Suppressor macrophage treated with lipopolysaccharide for 1 hour (primary cell): ENCODE data around the gene GLS.
"Not testable (repeated sequence)": the region's sequence is repeated elsewhere in the genome, so short reads cannot be mapped to it uniquely, and the experiment has no call there.

Experiments used
- DNase-seq, 3 donors: peaks; one replicate each; pipeline ENCODE4 v3.0.0-alpha.2; 2020 to 2022

Gene GLS

GRCh38 chr2:190935054-190935453 is 54.4 kb downstream of the GLS start:
- DNase-seq = no peak

- DNase-seq = no peak
Measured at GRCh38 chr2:190938771-190939335, 58.2 kb downstream of the GLS start.

GRCh38 chr2:190940454-190940853 is 59.8 kb downstream of the GLS start:
- no peak for DNase-seq

- no peak for DNase-seq
Measured at GRCh38 chr2:190941571-190941970, 61.0 kb downstream of the GLS start.

DNA sequence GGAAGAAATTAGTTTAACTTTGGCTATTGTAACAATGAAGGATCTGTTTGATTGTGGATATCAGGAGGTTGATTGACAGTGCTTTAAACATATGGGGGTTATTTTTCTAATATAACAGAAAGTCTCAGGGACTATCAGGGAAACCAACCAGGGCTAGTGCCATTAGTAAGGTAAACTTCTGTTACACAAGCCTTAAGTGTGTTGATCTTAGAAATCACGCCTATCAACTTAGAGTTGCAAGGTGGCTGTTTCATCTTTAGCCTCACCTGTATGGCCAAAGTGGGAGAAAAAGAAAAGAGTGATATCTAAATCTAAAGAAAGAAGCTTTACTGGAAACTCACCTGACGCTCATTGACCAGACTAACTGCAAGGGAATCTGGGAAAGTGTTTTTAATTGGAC is 62.1 kb downstream of the GLS start:
- no peak for DNase-seq

DNA sequence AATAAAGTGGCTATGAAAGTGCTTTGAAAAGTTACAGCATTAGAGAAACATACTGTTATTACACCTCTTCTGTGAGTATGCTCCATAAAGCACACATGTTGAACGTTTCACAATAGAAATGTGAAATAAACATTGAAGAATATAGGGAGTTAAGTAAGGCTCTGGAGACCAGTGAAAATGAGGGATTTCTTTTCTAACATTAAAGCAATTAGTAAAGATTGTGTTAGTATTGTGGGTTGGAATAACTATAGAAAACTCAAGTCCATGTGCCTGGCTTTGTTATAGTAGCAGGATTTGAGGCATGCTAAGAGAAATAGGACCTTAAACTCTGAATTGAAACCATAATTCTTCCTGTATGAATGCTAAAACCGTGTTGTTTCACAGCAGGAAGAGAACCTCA is 63.1 kb downstream of the GLS start:
- DNase-seq = no peak

DNA sequence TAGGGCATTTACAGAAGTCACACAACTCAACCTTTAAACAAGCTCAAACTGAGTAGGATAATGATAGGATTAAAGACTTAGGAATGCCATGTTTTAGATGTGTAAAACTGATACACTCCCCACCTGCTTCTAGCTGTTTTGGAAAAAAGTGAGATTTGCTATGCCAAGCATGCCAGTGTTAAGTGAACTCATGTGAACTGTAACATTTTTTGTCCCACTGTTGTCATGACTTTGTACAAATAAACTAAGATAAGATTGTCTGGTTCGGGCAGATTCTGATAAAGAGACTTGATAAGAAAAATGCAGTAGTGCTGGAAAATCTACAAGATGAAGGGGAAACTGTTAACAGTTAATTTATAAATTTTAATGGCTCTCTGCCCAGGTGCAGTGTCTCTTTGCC is 66.5 kb downstream of the GLS start:
- no peak for DNase-seq

DNA sequence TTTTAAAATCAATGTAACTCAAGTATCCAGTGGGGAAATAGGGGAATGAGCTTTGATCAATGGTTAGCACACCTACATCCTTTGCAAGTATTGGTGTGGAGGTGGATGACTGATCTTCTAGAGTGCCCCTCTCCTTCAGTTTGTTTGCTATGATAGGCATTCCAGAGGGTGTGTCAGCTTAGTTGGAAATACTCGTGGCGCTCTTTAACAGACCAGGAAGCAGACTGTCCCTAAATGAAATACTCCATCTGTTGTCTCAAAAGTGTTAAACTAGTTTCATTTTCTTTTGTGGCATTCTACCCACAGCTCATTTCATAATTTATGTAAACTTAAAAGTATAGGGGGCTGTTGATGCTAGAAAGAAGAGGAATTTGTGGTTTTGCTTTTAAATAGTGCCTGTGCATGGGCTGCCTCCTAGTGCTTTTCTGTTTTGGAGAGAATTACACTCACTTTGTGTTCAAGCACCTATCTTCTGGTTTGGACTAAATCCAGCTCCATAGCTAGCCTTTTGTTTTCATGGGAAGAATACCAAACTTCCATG is 67.2 kb downstream of the GLS start:
- DNase-seq = peak; percentile 33 to 70 (median 39)

DNA sequence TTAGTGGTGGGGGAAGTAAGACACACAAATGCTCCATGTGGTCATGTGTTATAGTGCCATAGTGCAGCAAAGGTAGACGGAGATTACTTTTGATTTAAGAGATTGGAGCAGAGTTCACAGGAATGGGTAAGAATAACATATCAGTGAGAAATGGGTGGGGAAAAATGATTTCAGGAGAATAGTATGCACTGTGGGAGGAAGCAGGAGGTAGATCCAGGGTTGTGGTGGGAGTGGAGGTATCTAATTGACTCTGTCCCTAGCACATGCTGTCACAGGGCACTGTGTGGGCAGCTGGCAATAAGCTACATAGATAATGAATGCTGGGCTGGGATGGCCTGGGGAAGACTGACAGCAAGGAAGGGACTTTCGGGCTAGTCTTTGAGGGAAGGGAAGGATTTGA is 68.0 kb downstream of the GLS start:
- peak in 2 of 3 donors; percentile 22 to 53 for DNase-seq

GRCh38 chr2:190950566-190950991 is 70.0 kb downstream of the GLS start:
- DNase-seq = no peak

GRCh38 chr2:190953257-190953656 is 72.6 kb downstream of the GLS start:
- DNase-seq = no peak

- no peak for DNase-seq
Measured at GRCh38 chr2:190959911-190960788, 79.5 kb downstream of the GLS start.

GRCh38 chr2:190961117-190961516 is 80.5 kb downstream of the GLS start:
- DNase-seq = not testable (repeated sequence)

GRCh38 chr2:190961918-190962487 is 81.4 kb downstream of the GLS start:
- DNase-seq = peak in 2 of 3 donors; percentile 29 to 38

GRCh38 chr2:190963088-190963487 is 82.5 kb downstream of the GLS start:
- DNase-seq = no peak

DNA sequence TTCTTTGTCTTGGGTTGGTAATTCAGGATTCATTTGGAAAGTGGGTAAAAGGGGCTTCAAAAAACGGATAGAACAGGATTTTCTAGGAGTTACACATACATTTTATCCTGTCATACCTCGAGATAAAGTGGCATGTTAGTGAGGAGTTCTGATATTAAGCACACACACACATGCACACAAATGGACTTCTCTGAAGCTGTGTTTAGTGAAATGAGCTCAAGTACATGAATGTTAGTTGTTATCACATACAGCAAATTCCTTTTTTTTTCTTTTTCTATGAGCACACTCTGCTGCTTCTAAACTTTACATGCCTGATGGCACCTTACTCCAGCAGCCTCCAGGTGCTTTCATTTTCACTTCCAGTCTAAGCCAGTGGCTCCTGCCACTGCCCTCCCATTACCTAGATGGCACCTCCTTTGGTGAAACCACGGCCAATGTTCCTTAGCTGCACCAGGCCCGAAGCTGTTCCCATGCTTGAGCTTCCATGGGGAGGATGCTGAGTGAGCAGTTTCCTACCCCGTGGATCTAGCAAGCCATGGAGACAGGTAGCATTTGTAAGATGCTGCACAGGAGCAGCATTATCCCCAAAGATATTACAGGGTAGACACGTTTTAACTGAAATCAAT is 83.7 kb downstream of the GLS start:
- DNase-seq = no peak

DNA sequence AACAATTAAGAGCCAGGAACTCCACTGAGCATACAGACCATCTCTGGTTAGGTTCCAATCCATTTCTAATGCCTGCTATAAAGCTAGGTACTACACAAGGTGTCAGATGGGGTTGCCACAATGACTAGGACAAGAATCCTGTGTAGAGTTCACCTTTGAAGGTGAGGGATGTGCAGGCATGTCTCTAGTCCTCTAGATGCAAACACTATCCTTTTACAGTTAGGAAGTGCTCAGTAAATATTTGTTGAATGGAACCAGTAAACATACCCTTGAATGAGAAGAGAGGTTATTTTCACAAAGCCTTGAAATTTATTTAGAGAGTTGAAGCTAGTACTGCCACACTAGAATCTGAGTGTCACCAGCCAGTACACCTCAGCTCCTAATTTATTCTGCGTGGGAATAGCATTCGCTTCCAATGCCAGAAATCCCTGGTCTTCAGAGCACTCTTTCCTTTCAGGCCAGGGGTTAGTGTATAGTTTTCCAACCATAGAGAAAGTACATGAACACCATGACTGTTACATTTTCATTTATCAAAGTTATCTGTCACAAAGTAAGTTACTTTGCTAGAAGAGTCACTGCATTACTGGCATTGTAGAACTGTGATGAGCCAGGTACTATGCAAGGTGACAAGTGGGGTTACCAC is 85.1 kb downstream of the GLS start:
- DNase-seq = no peak

DNA sequence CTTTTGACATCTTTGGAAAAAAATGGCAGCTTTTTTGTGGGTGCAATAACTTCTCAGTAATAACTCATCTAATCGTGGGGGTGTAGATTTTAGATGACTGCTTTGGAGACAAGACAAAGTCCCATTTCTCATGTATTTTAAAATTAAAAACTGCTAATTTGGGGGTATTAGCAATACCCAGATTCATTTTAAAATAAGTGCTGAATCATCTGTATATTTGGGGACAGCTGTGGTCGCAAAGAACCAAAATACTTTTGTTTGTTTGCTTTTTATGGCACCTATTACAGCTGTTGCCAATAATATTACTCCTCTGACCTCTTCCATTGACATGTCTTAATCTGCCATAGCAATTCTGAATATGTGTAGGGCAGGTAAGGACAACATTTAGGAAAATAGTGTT is 87.9 kb downstream of the GLS start:
- DNase-seq = no peak

DNA sequence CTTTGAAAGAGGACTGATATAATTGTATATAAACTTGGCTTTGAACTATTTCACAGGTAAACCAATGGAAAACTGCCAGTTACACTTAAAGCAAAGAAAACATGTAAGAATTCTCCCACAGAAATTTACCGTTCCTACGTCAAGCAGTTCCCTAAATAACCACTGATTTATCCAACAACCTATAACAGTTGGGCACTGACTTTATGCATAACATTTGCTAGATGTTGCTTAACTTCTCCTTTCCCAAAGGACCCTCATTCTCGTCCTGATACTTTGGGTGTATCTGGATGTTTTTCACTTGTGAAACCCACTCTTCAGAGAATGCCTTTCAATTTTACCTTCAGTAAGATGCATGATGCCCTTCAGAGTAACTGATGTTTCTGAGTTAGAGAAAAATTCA is 89.5 kb downstream of the GLS start:
- peak in 1 of 3 donors; percentile 29 for DNase-seq

GRCh38 chr2:190970873-190971506 is 90.4 kb downstream of the GLS start:
- peak; percentile 72 to 81 (median 80) for DNase-seq

DNA sequence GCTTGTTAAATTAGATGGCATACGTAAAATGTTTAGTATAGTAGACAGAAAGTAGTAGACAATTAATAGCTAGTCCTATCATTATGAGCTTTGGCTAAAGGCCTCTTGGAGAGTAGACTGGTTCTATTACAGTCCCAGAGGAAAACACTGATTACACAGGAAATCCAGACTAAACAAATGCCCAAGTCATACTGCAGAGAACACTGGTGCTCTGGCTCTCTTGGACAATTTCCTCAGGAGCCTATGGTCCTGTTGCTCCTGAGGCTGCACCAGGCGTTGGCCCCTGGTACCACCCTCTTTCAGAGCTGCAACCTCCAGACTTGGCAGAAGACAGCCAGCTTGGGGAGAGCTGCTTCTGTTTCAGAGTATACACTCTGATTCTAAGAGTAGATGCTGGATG is 91.6 kb downstream of the GLS start:
- DNase-seq = no peak

- no peak for DNase-seq
Measured at GRCh38 chr2:190972846-190973245, 92.2 kb downstream of the GLS start.
